Measurements from ENCODE around the gene PRKAR1A.

PRKAR1A gene

GRCh38 chr17:68544111-68544915 is 32.1 kb downstream of the PRKAR1A start:
- peak in 1 of 2 experiments; percentile 57 for DNase-seq

DNA sequence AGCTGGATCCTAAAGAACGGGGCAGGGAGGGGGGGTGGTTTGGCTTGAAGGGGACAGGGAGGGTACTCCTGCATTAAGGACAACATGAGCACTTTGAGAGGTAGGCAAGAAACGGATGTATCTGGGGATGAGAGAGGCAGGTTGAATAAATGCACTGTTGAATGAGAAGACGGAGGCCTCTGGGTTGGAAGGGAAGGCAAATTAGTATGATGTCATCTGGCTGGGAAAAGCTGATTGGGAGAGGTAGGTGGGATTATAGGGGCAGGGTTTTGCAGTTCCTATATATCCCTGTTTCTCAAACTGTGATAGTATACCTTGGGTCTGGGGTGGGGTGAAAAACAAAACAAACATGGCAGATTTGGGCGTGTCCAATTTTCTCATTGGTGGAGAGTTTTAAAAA is 44.3 kb downstream of the PRKAR1A start:
- no peak for DNase-seq

DNA sequence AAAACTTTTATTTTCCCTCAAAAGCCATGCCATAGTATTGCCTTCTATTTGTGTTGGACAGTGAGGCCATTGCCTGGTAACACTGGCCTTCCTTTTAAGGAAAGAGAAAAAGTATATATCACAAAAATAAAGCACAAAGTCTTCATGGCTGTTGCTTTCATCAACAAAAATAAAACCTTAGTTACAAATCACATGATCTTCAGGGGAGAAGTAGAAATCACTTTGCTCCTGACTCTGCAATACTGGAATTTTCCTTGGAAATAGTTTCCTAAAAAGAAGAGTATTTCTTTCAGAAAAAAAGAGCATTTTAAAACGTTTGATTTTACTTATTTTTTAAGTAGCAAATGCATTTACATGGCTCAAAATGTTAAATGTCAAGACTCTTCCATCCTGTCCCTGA is 47.1 kb downstream of the PRKAR1A start:
- no peak for DNase-seq

GRCh38 chr17:68560966-68561720 is 48.9 kb downstream of the PRKAR1A start:
- DNase-seq: no peak

- no peak for DNase-seq
Measured at GRCh38 chr17:68562736-68563135, 50.5 kb downstream of the PRKAR1A start.

DNA sequence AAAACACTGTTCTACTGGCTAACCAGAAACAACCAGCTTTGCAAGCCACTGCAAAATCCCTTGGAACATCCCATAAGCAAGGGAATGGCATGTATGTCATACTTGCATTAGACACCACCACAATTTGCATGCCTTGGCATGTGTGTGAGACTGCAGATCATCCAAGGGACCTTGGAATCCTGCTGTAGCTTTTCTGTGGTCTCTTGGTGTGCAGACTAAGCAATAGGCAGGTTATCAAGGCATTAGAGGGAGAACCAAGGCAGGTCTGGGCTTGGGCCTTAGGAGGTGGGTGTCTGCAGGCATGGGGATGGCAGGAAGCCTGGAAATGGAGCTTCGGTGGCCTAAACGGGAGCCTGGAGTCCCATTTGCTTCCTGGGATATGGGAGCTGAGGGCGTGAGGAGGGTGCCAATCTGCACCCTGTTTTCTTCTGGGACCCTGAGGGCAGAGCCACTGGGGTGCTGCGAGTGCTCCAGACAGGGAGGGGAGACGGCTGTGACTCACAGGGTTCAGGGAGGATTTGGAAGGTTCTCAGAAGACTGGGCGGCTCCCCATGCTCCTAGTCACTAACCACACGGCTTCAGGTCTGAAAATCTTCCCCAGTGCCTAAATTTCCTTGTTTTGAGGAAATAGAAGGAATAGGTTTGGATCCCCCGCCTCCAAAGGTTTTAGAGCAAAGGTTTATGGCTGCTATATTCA is 52.3 kb downstream of the PRKAR1A start:
- no peak for DNase-seq

DNA sequence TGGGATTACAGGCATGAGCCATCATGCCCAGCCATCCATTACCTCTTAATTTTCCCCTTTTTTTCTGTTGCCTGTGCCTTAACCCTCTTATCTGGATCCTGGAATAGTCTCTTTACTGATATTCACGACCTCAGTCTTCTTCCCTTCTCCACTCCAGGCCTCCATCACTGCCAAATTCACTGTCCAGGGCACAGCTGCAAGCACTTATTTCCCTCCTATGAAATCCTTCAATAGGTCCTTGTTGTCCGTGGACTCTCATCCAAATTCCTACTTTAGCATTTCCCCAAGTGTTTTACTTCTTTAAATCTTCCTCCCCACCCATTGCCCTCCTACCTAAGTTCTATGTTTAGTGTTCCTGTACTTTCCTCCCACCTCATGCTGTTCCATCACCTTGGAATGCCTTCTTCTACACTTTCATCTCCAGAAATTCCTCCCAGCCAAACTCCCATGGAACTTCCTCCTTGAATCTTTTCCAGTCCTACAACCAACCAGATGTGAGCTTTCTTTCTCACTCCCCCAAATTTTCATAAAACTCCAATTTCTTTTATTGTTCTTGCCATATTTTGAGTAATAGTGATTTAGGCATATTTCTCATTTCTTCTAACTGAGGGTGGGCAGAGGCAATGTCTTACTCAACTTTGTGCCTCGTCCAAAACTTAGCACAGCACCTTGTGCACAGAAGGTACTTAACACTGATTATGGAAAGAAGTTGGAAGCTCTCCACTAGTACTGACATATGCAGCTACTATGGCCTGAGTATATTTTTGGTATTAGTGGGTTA is 53.6 kb downstream of the PRKAR1A start:
- no peak for DNase-seq

DNA sequence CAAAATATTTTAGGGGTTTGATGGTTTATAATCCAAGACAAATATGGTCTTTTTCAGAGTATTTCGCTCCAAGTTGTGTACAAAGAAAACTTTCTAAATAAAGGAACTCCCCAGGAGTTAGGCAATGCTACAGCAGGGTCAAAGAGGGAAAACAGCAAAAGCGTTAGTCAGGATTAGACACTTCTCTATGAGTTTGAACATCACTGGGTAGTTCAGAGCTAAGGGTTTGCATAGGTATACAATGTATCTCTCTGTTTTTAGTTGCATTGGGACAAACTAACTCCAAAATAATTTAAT is 54.2 kb downstream of the PRKAR1A start:
- no peak for DNase-seq

- DNase-seq: no peak
Measured at GRCh38 chr17:68567035-68567434, 54.8 kb downstream of the PRKAR1A start.

- no peak for DNase-seq
Measured at GRCh38 chr17:68567581-68567980, 55.4 kb downstream of the PRKAR1A start.

- DNase-seq: no peak
Measured at GRCh38 chr17:68568581-68568980, 56.4 kb downstream of the PRKAR1A start.

- no peak for DNase-seq
Measured at GRCh38 chr17:68569346-68569745, 57.1 kb downstream of the PRKAR1A start.

DNA sequence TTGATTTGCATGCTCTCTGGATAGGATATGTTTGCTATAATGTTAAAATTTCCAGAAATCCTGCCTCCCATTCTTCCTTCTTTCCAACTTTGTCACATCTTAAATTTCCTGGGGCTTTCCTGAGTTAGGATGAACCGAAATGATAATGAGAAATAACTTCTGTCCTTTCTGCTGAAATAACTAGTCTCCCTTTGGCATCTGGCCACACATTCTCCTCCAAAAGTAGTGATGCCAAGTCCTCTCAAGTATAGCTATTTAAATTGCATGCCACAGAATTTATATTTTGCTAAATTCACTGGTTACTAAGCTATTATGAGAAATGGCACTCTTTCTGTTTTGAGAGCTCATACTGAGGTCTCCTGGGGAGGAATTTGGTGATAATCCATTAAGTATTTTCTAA is 58.3 kb downstream of the PRKAR1A start:
- DNase-seq: no peak

DNA sequence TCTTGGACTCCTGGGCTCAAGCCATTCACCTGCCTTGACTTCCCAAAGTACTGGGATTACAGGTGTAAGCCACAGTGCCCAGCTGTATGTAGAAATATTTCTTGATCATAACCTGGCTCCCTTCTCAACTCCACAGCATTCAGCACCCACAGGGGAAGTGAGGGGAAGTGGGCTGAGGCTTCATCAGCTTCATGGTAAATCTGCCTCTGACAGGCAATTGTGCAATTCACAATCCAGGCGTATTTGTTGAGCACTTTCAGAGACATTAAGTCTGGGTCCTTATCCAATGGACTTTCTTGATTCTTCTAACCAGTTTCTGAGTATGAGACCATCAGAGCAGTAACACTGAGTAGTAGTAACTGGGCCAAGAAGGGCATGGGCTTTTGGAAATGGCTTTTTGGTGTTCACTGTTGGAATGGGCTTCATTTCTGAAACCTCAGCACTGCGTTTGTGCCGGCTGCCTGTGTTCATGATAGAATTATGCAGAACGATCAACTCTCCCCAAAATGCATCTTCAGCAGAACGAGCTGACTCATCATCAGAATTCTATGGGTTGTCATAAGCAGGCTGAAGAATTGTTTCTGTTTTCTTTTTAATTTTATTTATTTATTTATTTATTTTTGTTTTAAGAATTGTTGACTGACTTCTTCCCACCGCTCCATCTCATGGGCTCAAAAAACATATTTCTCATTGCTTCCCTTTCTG is 60.1 kb downstream of the PRKAR1A start:
- DNase-seq: no peak

DNA sequence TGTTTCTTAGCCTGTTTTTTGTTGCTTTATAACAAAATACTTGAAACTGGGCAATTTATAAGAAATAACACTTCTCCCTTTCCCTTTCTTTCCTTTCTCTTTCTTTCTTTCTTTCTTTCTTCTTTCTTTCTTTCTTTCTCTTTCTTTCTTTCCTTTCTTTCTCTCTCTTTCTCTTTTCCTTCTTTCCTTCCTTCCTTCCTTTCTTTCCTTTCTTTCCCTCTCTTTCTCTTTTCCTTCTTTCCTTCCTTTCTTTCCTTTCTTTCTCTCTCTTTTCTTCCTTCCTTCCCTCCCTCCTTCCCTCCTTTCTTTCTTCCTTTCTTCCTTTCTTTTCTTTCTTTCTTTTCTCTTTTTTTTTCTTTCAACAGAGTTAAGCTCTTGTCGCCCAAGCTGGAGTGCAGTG is 61.1 kb downstream of the PRKAR1A start:
- DNase-seq: no peak

DNA sequence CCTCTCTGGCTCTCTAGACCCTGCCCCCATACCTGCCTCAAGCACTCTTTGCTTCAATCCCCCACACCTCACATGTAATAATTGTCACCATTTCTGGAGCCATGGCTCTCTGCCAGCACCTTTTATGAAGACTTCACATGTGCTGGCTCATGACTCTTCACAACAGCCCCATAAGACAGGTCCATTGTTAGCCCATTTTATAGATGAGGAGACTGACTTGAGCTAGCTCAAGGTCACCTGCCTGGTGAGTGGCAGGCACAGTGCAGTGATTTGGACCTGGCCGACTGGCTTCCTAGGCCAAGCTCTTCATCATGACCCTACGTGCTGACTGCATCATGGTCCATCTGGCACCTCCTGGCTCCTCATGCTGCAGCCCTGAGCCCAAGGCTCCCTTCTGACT is 63.9 kb downstream of the PRKAR1A start:
- DNase-seq: no peak

GRCh38 chr17:68576811-68577496 is 64.7 kb downstream of the PRKAR1A start:
- no peak for DNase-seq

- DNase-seq: peak in 1 of 2 experiments; percentile 62
Measured at GRCh38 chr17:68577497-68577821, 65.2 kb downstream of the PRKAR1A start.

GRCh38 chr17:68578236-68578635 is 66.0 kb downstream of the PRKAR1A start:
- DNase-seq: no peak

GRCh38 chr17:68579194-68579927 is 67.1 kb downstream of the PRKAR1A start:
- DNase-seq: no peak

- DNase-seq: no peak
Measured at GRCh38 chr17:68580236-68580770, 68.1 kb downstream of the PRKAR1A start.

Data from NCI-H524 (cell line).